ENCODE data around the gene GNPDA1.
"Not testable (repeated sequence)": the region's sequence is repeated elsewhere in the genome, so short reads cannot be mapped to it uniquely, and the experiment has no call there.

GNPDA1 gene

DNA sequence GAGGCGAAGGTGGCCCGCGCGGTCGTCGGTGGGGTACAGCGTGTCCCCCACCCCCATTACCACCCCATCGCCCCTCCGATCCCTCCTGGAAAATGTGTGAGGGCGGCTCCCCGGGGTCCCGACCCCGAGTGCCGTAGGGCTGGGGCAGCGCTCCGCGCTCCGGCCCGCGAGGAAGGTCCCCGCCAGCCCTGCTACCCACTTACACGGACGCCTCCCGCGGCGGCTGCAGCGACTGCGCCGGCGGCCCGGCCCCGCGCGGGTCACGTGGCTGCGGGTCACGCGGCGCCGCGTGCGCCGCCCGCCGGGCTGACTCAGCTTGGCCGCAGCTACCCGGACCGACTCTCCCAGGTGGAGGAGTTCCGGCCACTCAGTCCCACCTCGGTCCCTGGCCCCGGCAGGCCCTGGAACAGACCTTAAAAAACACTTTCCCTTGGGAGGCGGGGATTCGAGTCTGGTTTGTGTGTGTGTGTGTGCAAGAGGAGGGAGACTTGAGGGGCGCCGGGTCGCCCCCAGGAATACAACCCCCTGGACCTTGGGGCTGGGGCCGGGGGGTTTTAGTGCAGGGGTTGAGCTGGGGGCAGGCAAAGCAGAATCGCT is at the start of gene GNPDA1:
TSS of gene GNPDA1 (minus strand) at position 236 of the 597 bp plus-strand sequence. CDS start 992 bp downstream, outside the sequence.
- no peak for TF ChIP-seq CTCF (IDR thresholded peaks at IDR 0.05; ENCODE audit: low read depth, low read length)
- DNase-seq (ENCODE audit: low read depth in 2 of 2): peak; percentile 68 to 80
- peak within 1 kb of the TSS; percentile 74 to 82 for H3K4me3 ChIP-seq (replicated peaks in 1 of 2; ENCODE audit: low read depth in 2 of 2, low read length in 2 of 2)

DNA sequence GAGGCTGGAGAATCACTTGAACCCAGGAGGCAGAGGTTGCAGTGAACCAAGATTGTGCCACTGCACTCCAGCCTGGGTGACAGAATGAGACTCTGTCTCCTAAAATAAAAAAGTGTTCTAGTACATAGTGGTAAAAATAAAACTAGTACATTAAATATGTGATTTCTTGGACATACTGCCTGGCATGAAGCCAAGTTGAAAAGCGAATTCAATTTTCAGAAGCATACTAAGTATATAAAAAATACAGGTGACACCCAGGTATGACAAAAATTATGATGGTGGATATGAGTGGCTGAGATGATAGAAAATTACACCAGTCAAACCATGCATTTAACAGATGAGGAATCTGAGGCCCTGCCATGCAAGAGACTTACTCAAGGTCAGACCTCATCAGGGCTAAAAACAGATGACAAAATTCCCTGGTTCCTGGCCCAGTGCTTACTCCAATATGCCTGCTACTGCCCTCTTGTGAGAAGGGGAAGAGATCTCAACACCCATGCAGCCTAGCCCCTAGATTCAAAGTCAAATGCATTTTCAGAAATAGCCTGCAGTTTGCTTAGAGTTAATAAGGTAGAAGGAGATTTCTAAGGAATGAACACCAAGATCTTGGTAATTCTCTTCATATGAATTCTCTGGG is 46.6 kb upstream of the GNPDA1 start:
- H3K4me3 ChIP-seq (replicated peaks in 1 of 2; ENCODE audit: low read depth in 2 of 2, low read length in 2 of 2): no peak overlapping the region
- no peak for TF ChIP-seq CTCF (IDR thresholded peaks at IDR 0.05; ENCODE audit: low read depth, low read length)
- peak; percentile 51 to 54 for DNase-seq (ENCODE audit: low read depth in 2 of 2)

- TF ChIP-seq CTCF (IDR thresholded peaks at IDR 0.05; ENCODE audit: low read depth, low read length): no peak
- DNase-seq (ENCODE audit: low read depth in 2 of 2): no peak
- no peak overlapping the region for H3K4me3 ChIP-seq (replicated peaks in 1 of 2; ENCODE audit: low read depth in 2 of 2, low read length in 2 of 2)
These were observed 44.9 kb upstream of the GNPDA1 start for GRCh38 chr5:142057697-142058056.

DNA sequence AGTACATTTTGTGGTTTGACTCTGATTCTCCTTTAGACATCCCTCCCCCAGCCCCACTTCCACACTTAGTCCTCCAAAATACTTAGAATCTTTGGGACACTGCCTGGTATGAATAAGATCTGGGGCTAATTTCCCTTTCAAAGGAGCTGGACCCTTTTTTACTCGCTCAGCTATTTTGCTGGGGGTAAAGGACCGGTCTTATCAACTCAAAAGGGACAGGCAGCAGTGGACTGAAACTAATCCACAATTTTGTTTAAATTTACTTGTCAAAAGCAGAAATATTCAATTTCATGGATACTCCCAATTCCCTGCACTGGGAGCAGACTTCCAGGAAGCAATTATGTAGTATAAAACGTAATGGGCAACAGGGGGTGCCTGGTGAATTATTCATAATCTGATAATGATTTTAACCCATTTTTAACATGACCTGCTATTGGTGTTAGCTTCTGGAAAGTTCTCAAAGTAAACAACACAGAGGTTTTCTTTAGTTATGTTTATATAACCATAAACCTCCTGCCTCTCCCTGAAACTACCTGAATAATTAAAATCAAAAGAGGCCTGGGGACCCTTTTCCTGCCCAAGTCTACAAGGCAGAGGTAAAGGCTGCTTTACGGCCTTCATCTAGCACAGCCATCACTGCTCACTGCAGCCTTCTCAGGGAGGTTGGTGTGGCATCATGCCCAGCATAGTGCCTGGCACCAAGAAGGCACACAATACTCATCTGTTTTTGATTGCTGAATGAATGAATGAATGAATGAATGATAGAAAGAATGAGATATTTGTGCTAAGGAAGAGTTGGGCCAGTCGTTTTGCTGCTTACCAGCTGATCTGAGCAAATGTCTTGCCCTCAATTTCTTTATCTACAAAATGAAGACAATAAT is 44.2 kb upstream of the GNPDA1 start:
- TF ChIP-seq CTCF (IDR thresholded peaks at IDR 0.05; ENCODE audit: low read depth, low read length): no peak
- no peak overlapping the region for H3K4me3 ChIP-seq (replicated peaks in 1 of 2; ENCODE audit: low read depth in 2 of 2, low read length in 2 of 2)
- DNase-seq (ENCODE audit: low read depth in 2 of 2): no peak

GRCh38 chr5:142055301-142055700 is 42.5 kb upstream of the GNPDA1 start:
- H3K4me3 ChIP-seq (replicated peaks in 1 of 2; ENCODE audit: low read depth in 2 of 2, low read length in 2 of 2): no peak overlapping the region
- no peak for TF ChIP-seq CTCF (IDR thresholded peaks at IDR 0.05; ENCODE audit: low read depth, low read length)
- no peak for DNase-seq (ENCODE audit: low read depth in 2 of 2)

DNA sequence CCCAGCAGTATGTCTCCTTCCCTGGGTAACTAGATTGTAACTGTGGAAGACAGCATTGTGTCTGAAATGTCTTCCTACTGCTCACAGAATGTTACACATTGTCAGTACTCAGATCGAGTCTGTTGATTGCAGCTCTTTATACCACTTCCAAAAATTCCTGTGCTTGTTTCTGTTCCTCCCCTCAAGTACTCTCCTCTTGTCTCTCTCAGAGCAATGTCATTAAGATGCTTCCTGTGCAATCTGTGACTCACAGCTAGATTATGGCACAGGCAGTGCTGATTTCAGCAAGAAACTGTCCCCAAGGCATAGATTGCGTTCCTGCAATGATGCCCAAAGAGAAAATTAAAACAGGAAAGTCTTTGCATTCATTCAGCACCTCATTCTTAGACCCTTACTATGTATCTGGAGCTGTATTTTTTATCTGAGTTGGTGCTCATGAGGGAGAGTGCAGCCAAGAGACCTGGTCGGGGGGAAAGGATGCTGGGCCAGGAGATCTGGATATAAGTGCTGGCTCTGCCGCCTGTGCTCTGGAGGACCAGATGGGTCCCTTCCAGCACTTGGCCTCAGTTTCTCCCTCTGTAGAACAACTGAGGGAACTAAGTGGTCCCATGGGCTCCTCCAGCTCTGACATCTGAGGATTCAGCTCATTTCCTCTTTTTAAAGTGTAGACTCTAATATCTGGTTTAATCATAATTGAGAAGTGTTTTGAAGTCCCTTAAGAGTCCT is 40.8 kb upstream of the GNPDA1 start:
- DNase-seq (ENCODE audit: low read depth in 2 of 2): peak; percentile 66 to 82
- H3K4me3 ChIP-seq (replicated peaks in 1 of 2; ENCODE audit: low read depth in 2 of 2, low read length in 2 of 2): no peak overlapping the region
- TF ChIP-seq CTCF (IDR thresholded peaks at IDR 0.05; ENCODE audit: low read depth, low read length): no peak

DNA sequence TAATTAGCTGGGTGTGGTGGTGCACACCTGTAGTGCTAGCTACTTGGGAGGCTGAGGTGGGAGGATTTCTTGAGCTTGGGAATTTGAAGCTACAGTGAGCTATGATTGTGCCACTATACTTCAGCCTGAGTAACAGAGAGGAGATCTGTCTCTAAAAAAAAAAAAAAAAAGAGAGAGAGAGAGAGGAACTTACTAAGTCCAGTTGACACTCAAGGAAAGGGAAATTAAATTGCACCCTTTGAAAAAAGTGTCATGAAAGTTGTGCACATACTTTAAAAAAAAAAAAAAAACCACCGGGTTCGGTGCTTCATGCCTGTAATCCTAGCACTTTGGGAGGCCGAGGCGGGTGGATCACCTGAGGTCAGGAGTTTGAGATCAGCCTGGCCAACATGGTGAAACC is 39.2 kb upstream of the GNPDA1 start:
- DNase-seq (ENCODE audit: low read depth in 2 of 2); H3K4me3 ChIP-seq (replicated peaks in 1 of 2; ENCODE audit: low read depth in 2 of 2, low read length in 2 of 2): not testable (repeated sequence)

All from cardiac fibroblast (primary cell).